HPDE6-E6E7 (cell line): Measurements from ENCODE around the gene MISP.
"Not testable (repeated sequence)": the region's sequence is repeated elsewhere in the genome, so short reads cannot be mapped to it uniquely, and the experiment has no call there.

ENCODE experiments used
- DNase-seq: peaks from one replicate; pipeline ENCODE4 v3.0.0; 2011; ENCODE audit warnings: missing footprints; ENCODE audit errors: extremely low spot score

The MISP gene, protein sequence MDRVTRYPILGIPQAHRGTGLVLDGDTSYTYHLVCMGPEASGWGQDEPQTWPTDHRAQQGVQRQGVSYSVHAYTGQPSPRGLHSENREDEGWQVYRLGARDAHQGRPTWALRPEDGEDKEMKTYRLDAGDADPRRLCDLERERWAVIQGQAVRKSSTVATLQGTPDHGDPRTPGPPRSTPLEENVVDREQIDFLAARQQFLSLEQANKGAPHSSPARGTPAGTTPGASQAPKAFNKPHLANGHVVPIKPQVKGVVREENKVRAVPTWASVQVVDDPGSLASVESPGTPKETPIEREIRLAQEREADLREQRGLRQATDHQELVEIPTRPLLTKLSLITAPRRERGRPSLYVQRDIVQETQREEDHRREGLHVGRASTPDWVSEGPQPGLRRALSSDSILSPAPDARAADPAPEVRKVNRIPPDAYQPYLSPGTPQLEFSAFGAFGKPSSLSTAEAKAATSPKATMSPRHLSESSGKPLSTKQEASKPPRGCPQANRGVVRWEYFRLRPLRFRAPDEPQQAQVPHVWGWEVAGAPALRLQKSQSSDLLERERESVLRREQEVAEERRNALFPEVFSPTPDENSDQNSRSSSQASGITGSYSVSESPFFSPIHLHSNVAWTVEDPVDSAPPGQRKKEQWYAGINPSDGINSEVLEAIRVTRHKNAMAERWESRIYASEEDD

DNA sequence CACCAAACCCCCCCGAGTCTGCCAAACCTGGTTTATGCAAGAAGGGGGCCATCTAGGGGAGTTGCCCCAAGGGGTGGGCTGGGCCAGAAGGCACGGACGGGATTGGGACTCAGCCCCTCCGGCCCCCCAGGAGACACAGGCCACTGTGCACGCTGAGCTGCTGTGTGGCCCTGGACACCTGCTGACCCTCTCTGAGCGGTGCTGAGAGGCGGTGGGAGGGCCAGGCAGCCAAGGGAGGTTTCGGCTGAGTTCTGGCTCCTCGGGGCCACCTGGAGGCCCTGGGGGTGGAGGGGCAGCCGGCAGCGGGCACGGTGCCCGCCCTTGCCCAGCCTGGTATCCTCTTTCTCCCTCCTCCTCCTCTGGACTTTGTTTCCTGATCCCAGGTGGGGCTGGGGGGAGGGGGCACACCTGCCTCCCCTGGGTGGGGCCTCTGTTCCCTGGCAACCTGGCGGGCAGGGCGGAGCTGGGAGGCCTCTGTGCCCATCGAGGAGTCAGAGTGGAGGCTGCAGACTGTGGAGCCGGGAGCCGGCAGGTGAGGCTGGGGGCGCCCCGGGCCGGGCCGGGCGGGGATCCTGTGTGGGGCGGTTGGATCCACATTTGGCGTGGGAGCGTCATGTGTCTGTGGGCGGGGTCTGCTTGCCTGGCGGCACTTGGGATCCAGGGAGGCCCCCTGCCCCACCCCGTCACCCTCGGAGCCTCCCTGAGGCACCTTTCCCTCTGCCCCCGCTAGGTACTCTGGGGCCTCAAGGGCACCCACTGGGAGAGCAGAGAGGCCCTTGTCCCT, at the start of gene MISP:
Gene MISP (plus strand): TSS at position 473 of the 784 bp plus-strand sequence. CDS start 5,835 bp downstream, outside the sequence.
- peak; percentile 87 for DNase-seq

DNA sequence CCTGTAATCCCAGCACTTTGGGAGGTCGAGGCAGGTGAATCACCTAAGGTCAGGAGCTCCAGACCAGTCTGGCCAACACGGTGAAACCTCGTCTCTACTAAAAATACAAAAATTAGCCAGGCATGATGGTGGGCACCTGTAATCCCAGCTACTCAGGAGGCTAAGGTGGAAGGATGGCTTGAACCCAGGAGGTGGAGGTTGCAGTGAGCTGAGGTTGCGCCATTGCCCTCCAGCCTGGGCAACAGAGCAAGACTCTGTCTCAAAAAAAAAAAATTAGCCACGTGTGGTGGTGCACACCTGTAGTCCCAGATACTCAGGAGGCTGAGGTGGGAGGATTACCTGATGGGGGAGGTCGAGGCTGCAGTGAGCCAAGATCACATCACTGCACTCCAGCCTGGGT, 48.1 kb upstream of the MISP start:
- not testable (repeated sequence) for DNase-seq

DNA sequence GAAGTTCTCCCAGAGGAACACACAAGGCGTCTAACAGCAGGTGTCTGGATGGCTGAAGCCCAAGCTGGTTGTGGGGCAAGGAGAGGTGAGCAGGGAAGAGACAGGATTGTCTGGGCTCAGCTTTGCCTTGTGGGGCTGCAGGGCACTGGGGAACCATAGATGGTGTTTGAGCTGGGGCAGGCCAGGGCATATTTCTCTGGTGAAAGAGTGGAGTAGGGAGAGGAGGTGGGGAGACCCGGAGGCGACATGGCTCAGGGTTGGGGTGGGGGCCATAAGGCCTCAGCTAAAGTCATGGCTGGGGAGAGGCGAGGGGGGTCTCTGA, 47.6 kb upstream of the MISP start:
- no peak for DNase-seq

DNA sequence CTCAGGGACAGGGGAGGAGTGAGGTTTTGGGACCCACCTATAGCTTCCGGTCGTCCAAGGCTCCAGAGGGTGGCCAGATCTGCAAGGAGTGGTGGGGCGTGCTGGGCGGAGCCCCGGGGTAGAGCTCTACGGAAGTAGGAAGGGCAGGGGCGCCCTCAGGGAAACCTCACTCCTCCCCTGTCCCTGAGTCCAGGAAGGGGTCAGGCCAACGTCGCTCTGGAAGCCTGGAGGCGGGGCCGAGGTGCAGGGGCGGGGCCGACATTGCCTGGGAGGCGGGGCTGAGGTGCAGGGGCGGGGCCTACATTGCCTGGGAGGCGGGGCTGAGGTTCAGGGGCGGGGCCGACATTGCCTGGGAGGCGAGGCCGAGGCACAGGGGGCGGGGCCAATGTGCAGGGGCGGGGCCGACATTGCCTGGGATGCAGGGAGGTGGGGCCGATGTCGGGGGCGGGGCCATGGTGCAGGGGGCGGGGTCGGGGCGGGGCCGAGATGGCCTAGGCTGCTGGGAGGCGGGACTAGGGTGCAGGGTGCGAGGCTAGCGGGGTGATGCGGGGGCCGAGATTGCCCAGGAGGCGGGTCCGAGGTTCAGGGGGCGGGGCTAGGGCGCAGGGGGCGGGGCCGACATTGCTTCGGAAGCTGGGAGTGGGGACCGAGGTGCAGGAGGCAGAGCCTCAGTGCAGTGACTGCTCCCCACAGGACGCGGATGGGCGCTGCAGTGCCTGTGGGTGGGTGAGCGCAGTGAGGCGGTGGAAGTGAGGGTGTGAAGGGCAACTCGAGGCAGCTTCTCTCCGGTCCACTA, 47.1 kb upstream of the MISP start:
- no peak for DNase-seq

DNA sequence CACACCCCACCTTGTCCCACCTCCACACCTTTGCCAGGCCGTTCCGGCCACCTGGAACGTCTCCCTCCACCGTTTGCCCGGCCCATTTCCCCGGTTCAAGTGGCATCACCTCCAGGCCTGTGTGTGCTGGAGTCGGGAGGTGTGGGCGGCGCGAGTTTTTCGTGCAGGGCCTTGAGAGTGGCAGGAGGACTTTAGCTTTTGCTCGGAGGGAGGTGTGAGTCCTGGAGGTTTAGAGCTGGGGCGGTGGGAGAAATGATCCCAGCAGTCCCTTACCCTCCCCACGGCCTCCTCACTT, 46.5 kb upstream of the MISP start:
- no peak for DNase-seq

DNA sequence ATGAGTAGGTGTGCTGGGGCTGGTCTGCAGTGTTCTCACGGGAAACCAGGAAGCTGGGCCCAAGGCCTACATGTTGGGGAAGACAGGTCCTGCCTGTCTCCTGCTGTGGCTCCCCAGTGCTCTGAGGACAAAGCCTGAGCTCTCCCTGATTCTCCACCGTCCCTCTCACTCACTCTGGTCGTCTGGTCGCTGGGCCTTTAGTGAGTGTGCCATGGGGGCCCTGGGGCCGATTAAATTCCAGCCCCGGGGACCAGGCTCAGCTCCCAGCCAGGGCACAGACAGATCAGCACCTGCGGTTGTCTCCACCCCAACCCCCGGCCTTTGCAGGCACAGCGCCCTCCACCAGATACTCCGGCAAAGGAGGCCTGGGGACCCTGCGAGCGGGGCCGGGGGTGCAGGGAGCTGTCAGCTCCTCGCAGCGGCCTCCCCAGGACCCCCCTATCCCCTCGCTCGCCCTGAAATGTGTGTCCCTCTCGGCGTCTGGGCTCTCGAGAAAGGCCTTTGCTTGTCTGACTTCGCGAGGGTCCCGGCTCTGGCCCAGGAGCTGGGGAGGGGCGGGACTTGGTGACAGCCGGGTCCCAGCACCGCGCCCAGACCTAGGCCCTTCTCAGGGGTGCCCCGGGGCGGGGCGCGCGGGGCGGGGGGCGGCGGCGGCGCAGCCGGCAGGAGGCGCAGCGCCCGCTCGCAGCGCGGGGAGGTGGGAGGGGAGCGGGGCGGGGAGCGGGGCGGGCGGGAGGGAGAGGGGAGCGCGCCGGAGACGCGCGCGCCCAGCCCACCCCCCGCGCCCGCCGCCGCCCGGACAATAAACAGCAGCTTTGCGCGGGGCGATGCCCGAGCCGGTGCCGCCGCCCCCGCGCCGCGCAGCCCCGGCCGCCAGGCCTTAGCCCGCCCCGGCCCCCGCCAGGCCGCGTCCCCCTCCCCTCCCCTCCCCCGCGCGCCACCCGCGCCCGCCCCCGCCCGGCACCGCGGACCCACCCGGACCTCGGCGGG, 42.5 kb upstream of the MISP start, which contains the start of gene PALM:
Gene PALM (plus strand): TSS at position 782 of the 990 bp plus-strand sequence. CDS start 212 bp downstream, outside the sequence.
- no peak for DNase-seq

DNA sequence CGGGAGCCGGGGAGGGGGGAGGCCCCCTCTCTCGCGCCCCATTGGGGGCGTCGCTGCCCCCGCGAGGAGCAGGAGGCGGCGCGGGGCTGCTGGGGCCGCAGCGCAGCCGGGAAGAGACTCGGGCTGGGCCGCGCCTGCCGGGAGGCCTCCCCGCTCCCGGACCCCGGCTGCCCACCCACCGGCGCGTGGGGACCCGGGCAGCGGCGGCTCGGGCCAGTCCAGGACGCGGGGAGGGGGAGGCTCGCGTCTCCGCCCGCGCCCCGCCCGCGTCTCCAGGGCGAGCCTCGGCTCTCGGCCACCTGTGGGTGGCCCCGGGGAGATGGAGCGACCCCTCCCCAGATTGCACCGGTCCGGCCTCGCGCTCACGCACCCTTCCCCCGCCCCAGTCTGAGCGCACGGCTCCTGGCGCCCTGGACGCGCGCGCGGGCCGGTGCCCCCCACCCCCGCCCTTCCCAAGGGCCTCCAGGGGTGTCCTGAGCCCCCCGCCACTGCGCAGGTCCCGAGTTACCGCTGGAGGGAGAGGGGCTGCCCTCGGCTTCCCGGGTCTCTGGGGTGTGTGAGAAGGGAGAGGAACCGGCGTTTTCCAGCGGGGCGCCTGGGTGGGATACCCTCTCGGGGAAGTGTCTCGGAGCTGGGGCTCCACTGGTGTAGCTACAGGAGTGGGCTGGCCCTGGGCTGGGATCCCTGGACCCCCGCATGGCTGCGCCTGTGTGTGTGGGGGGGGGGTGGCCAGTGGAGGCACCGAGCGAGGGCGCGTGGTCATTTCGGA, 41.5 kb upstream of the MISP start:
- DNase-seq, result no peak

DNA sequence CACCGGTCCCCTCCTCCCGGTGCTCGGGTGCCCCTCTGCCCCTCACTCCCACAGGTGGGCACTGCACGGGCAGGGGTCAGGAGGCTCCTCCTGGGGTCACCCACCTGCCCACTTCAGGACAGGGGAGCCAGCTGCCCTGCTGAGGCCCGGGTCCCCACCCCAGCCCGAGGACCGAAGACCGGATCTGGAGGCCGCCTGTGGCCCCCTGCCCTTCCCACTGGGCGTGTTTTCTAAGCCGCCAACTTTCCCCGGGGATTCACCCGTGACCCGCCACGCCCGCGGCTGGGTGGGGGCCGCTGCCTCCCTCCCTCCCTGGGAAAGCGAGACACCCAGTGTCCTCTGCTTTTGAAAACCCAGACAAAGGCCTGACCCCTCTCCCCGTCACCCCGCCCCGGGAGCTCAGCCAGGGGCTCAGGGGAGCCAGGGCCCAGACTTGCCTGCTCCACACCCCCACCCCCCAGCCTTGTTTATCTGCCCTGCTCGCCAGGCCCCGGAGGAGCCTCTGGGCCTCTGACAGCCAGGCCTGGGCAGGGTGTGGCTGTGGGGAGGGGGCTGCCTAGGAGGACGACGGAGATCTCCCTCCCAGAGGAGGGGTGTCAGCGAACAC, 40.8 kb upstream of the MISP start:
- DNase-seq, result no peak

DNA sequence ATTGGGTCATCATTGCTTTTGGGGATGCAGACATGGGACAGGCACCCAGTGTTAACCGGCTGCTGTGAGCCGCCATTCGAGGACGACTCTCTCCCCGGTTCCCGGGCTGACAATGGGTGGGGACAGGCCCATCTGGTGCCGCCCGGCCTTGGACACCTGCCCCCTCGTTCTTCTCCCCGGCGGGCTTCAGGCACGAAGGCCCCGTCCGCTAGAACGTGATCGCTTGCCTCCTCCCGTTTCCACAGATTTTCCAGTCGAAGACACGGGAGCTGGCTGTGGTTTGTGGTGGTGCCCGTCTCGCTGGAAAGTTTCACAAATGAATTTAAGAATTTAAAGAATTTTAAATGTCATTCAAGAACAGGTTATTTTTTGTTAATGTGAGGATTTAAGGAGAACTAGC, 40.1 kb upstream of the MISP start:
- DNase-seq, result no peak

DNA sequence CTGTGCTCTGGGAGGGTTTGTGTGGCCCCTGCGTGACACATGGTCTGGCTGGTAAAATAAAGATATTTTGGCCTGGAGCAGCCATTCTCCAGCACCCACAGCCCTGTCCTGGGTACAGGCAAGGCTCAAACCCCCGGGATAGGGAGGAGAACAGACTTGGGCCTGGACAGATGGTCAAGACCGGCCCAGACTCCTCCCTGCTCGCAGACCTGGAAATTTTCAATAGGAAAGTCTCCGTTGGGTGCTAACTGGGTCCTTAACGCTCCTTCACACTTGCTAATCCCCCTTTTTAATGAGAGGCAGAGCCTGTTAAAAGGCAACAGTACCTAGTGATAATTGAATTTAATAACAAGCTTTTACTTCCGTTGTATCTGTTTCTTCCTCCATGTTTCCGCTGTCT, 39.7 kb upstream of the MISP start:
- DNase-seq, result no peak

DNA sequence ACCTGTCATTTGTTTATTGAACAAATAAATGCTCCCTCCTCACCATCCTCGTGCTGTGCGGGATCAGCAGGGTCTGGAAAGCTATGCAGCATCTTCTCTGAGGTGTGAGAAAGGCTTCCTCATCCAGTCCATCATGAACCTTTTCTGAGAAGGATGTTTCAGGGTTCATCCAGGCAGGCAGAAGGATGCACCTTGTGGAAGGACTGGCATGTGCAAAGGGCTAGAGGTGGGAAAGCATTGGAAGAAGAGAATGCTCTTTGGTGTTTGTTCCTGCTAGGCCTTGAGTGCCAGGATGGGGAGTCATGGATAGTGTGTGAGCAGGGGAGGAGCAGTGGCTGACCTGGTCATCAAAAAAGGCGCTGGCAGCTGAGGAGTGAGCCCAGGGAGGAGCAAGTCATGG, 35.6 kb upstream of the MISP start:
- DNase-seq, result no peak

DNA sequence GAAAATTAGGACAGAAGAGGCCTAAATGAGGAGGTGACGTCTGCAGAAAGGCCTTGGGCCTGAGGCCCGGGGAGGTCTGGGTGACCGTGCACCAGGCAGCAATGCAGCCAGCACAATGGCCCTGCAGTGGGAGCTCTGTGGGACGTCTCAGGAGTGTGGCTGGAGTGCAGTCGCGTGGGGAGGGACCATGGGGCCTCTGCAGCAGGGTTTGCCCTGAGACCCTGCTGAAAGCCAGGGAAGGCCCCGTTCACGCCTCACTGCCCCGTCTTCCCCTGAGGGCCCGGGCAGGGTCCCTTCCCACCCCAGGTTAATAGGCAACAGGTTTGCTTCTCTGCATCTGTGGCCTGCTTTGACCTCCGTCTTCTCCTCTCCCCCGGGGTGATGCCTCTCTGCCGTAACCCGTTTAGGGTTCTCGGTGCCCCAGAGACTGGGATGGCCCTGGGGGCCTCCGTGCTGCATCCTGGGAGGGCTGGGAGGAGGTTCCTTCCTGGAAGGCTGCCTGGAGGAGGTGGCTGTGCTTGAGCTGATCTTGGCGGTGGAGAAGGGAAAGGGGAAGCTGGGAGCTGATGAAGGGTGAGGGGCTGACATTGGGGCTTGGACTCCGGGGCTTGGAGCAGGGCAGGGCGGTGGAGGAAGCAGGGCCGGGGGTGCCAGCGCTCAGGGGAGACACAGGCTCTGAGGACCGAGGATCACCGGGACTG, 32.5 kb upstream of the MISP start:
- no peak for DNase-seq

DNA sequence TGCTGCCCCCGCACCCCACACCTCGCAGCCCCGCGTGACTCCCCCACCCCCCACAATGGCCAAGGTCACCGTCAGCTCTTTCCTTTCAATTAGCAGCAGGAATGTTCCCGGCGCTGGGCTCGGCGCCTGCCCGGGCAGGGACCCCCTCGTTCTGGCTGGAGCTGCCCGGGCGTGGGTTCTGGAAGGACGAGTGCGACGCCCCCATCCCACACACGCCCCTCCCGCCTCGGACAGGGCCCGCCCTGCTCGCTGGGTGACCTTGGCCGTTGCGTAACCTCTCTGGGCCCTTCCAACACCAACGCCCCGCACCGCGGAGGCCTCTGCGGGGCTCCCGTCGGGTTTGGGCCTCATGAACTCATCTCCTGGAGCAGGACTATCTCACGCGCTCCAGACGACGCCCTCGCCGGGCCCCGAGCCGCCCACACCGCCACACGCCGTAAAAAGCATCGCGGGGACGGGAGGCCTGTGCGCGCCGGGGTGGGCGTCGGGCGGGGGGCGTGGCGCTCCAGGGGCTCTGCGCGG, 31.9 kb upstream of the MISP start:
- no peak for DNase-seq

DNA sequence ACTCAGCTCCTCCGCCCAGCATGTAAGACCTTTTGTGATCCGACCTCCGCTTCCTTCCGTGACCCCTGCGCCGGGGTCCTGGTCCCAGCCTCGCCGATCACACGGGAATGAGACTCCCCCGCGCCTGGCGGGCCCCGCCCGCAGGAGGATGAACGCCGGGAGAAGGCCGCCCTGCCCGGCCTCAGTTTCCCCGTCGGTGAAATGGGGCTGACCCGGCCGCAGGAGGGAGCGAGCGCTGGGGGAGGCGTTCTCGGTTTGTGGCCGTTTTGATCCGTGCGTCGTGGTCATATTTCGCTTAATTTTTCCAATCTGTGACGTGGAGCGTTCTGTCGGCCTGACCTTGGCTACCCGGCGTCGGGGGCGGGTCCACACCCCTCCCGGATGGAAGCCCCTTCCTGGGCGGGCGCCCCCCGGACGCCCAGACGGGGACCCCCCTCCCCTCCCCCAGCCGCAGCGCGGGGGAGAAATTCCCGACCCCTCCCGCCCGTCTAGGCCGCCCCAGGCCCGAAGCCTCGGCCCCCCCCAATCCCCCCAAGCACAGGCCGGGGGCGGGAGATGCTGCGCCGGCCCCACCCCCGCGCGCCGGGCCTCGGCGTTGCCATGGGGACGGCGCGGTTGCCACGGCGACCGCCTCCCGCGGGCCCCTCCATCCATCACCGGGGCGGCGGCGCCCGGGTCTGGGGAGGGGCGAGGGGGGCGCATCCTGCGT, 31.1 kb upstream of the MISP start:
- no peak for DNase-seq

DNA sequence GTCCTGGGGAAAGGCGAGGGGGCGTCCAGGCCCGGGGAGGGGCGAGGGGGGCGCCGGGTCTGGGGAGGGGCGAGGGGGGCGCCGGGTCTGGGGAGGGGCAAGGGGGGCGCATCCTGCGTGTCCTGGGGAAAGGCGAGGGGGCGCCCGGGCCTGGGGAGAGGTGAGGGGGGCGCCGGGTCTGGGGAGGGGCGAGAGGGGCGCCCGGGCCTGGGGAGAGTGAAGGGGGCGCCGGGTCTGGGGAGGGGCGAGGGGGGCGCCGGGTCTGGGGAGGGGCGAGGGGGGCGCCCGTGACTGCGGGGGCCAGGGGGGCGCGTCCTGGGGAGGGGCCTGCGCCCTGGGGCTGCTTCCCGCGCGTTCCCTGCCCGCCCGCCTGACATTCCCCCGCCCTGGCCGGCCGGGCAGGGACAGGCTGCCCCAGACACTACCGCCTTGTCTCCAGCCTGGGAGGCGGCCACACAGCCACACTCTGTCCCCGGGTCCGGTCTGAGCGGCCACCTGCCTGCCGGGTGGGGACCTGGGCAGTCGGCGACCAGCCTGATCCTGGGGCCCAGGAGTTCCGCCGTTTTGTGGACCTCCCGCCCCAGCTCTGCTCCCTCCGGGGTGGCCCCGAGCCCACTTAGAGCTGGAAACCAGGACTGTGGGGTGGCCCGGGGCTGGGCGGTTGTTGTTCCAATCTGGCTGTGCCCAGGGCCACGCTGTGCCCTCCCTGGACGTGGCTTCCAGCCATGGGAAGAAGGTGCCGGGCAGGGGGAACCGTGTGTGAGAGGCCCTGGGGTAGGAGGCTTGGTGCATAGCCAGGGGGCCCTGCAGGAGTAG, 30.4 kb upstream of the MISP start:
- DNase-seq, result no peak

DNA sequence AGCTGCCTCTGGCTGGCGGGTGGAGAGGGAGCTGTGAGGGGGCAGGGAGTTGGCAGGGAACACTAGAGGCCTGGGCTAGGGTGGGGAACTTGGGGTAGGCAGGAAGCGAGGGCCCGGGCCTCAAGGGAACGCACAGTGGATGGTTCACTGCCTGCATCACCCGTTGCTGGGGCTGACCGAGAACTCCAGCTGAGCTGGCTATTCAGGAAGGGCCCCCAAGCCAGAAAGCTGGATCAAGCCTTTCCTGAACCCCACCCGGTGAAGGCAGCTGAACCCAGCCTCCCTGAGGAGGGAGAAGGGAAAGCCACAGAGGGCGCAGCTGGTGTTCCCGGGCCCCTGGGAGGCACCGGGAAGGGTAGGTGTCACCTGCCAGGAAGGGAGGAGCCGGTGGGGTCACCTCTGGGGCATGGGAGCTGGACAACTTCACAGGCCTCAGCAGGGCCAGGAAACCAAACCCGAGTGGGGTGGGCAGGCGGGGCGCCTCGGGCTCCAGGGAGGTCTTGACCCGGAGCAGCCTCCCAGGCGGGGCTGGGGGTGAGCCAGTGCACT, 28.3 kb upstream of the MISP start:
- DNase-seq, result no peak

DNA sequence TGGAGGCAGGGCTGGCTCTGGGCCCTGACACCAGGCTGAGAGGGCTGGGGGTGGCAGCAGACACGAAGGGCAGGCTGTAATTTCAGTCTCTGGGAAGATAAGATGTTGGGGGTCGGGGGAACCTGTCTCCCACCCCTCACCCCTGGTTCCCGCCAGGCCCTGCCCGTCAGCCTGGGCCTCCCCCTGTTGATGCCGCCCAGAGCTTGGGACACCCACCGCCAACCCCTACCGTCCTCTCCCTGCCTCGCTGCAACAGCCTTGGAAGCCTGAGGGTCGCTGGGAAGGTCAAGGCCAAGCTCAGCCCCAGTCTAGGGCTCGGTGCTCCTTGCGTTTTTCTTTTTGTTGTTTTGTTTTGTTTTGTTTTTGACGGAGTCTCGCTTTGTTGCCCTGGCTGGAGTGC, 27.7 kb upstream of the MISP start:
- no peak for DNase-seq
